Omental fat pad (tissue), 4 donors: ENCODE measurements around the gene CHST13. TPM values are rescaled to one million over a fixed set of nuclear protein-coding genes. Genes with fewer than 3 reads are reported as not detected.
A peak's percentile ranks its signal among the peaks of the same experiment; 100 is the strongest.

Source experiments
- ATAC-seq: fragments of 150-250 bp; one replicate; pipeline ENCODE4 v1.9.1; 2016; ENCODE audit warnings: mild to moderate bottlenecking, moderate library complexity; ENCODE audit not compliant: low FRiP score
- DNase-seq: peaks from one replicate; pipeline ENCODE4 v3.0.0-alpha.2; 2019; ENCODE audit warnings: low spot score
- CTCF ChIP-seq, 3 donors: fragments of 450-650 bp; IDR thresholded peaks; one replicate each; pipeline ENCODE4 v1.5.1; 2016 to 2017; ENCODE audit warnings: antibody characterized with exemption in 3 of 3, mild to moderate bottlenecking in 3 of 3, moderate library complexity in 2 of 3
- total RNA-seq, 4 donors: library from RNA; depleted of rRNA; stranded (reverse); fragments of >200 nt; gene quantifications; one replicate each; pipeline ENCODE4 v1.1.0, GENCODE V29; 2016

Gene CHST13
- total RNA-seq, 4 donors from 2014 or later = 0.46 to 2.3 (median 1.7) TPM; not detected in 1

- no peak for TF ChIP-seq CTCF (IDR thresholded peaks at IDR 0.05)
- DNase-seq (peak; percentile 18), ATAC-seq (no peak)
These were observed 26.6 kb downstream of the CHST13 start for GRCh38 chr3:126550488-126551051.

GRCh38 chr3:126551121-126551838 lies 27.3 kb downstream of the CHST13 start:
- DNase-seq (peak; percentile 13), ATAC-seq (no peak)
- TF ChIP-seq CTCF (IDR thresholded peaks at IDR 0.05) = no peak

GRCh38 chr3:126551839-126552687 lies 28.1 kb downstream of the CHST13 start:
- no peak for ATAC-seq
- no peak for TF ChIP-seq CTCF (IDR thresholded peaks at IDR 0.05)
- DNase-seq = peak; percentile 7

GRCh38 chr3:126552688-126553283 lies 28.8 kb downstream of the CHST13 start:
- DNase-seq = peak; percentile 20
- no peak for ATAC-seq
- TF ChIP-seq CTCF (IDR thresholded peaks at IDR 0.05) = no peak

- ATAC-seq = no peak
- TF ChIP-seq CTCF (IDR thresholded peaks at IDR 0.05) = no peak
- peak; percentile 8 for DNase-seq
These were observed 29.5 kb downstream of the CHST13 start for GRCh38 chr3:126553284-126554084.
